K562 (cell line): ENCODE results near the gene PRR35. TPM values are rescaled to one million over a fixed set of nuclear protein-coding genes. Genes with fewer than 3 reads are reported as not detected.

Source experiments
- CCNT2 ChIP-seq: IDR thresholded peaks from 2 replicates; pipeline ENCODE4 v1.6.1; 2011; ENCODE audit warnings: borderline replicate concordance, low read depth, mild to moderate bottlenecking, moderate library complexity, mixed read lengths, low read length; ENCODE audit not compliant: insufficient read length; ENCODE audit errors: extremely low read depth
- DEAF1 ChIP-seq: fragments of 450-650 bp; formaldehyde crosslinking; IDR thresholded peaks from 2 replicates; pipeline ENCODE4 v1.4.0; 2020; ENCODE audit warnings: mild to moderate bottlenecking, moderate library complexity
- ETS1 ChIP-seq: conservative IDR thresholded peaks from 2 replicates; pipeline ENCODE4 v1.6.1; 2011; ENCODE audit warnings: low read depth, mild to moderate bottlenecking, low read length; ENCODE audit not compliant: control insufficient read depth
- SNAPC5 ChIP-seq: fragments of 250-450 bp; sonication (Bioruptor Pico); IDR thresholded peaks from 2 replicates; pipeline ENCODE4 v1.8.0; 2021; ENCODE audit warnings: moderate library complexity, mild to moderate bottlenecking, inconsistent platforms
- polyA plus RNA-seq, 8 experiments: library from polyadenylated mRNA; depleted of rRNA in 4 of 8; stranded (reverse) in 5 of 8; unstranded in 3 of 8; fragments of >200 nt; fragmentation: Nextera tagmentation in 2 of 8; fragmentation: Illumina TruSeq in 1 of 8; extraction: Ambion mirVana in 2 of 8; extraction: Trizol in 1 of 8; gene quantifications; 2 replicates each; pipeline versions ENCODE4 v1.2.1 to v1.2.3, GENCODE V29; 2011 to 2014; ENCODE audit warnings: inconsistent platforms in 1 of 8, missing spikeins in 1 of 8
- total RNA-seq, 7 experiments: library from RNA; depleted of rRNA in 6 of 7; stranded (reverse); fragments of >200 nt in 6 of 7; fragmentation: Illumina TruSeq in 2 of 7; extraction: Trizol in 2 of 7; gene quantifications; 2 replicates each; pipeline versions ENCODE4 v1.2.1 to v1.2.3, GENCODE V29; 2011 to 2021; ENCODE audit warnings: low replicate concordance in 1 of 7

PRR35 gene
- total and polyA plus RNA-seq, 9 of the 15 experiments (the other 6 are each of a cell fraction or from before 2014, with no cell fraction given) = 0.17 to 0.45 (median 0.21) TPM; not detected in 5

GRCh38 chr16:557463-558297 lies 2.5 kb upstream of the PRR35 start (continued):
- no peak for TF ChIP-seq CCNT2
- TF ChIP-seq SNAPC5 (CRISPR knock-in tag) = no peak
- TF ChIP-seq DEAF1 (CRISPR knock-in tag) = no peak
- TF ChIP-seq ETS1 = no peak
